Endothelial cell of umbilical vein (primary cell): ENCODE measurements around the gene WNT10A. TPM values are rescaled to one million over a fixed set of nuclear protein-coding genes. Genes with fewer than 3 reads are reported as not detected.

Experiments used
- BruUV-seq: library from RNA; stranded (reverse); fragments of 400-500 nt; replicated peaks from 2 replicates; lab custom pipeline; 2021; lab: Mats Ljungman, UMichigan
- CTCF ChIA-PET: fragments of 300-600, 350-600 bp; sonication (Branson Sonifier 250); formaldehyde crosslinking; loops from one replicate; lab custom pipeline; 2021; ENCODE audit warnings: antibody characterized with exemption, inconsistent platforms; lab: Charles Lee
- POLR2A ChIA-PET: fragments of 300-600, 350-600 bp; sonication (Branson Sonifier 250); formaldehyde crosslinking; loops from one replicate; lab custom pipeline; 2021; ENCODE audit warnings: antibody characterized with exemption, inconsistent platforms; lab: Charles Lee
- DNase-seq: peaks from one replicate; pipeline ENCODE4 v3.0.0-alpha.2; 2011; ENCODE audit warnings: low read depth, low spot score
- FAIRE-seq: peaks from 2 replicates; lab custom pipeline; 2011; peaks lifted over from hg19 to GRCh38; lab: Jason Lieb, UNC
- H2AFZ ChIP-seq: 2 replicates; pipeline ENCODE4 v1.6.0; 2012; ENCODE audit warnings: low read depth, low read length, control low read depth, inconsistent platforms
- H3K27ac ChIP-seq: 2 replicates; pipeline ENCODE4 v1.5.1; 2011; ENCODE audit warnings: low read depth, mild to moderate bottlenecking, control low read depth, low read length, moderate library complexity; ENCODE audit not compliant: insufficient read depth
- H3K27me3 ChIP-seq, 2 experiments: 2 replicates each; pipeline versions ENCODE4 v1.6.0 to v1.6.1; 2011; ENCODE audit warnings: low read length in 2 of 2, mixed read lengths in 1 of 2; ENCODE audit not compliant: control insufficient read depth in 2 of 2, insufficient read depth in 2 of 2
- H3K36me3 ChIP-seq, 2 experiments: 2 replicates in 1 of 2; 3 replicates in 1 of 2; pipeline ENCODE4 v1.5.1; 2011; ENCODE audit warnings: low read length in 2 of 2, mild to moderate bottlenecking in 1 of 2, moderate library complexity in 1 of 2; ENCODE audit not compliant: control insufficient read depth in 2 of 2, insufficient read depth in 2 of 2; ENCODE audit errors: extremely low read depth in 1 of 2
- H3K4me1 ChIP-seq: 3 replicates; pipeline ENCODE4 v1.5.1; 2011; ENCODE audit warnings: mild to moderate bottlenecking, low read length; ENCODE audit not compliant: control insufficient read depth, insufficient read depth; ENCODE audit errors: extremely low read depth
- H3K4me2 ChIP-seq: 2 replicates; pipeline ENCODE4 v1.6.1; 2011; ENCODE audit warnings: low read length, control low read depth, mixed read lengths; ENCODE audit not compliant: insufficient read depth
- H3K4me3 ChIP-seq, 3 experiments: fragments of 200-600 bp in 1 of 3; sonication (generic), shearing (Covaris generic) in 1 of 3; replicated peaks in 1 of 3; 2 replicates each; pipeline ENCODE4 v1.5.1; 2011 to 2016; ENCODE audit warnings: control low read depth in 3 of 3, low read length in 3 of 3, mild to moderate bottlenecking in 2 of 3, inconsistent platforms in 1 of 3, low read depth in 1 of 3, moderate library complexity in 1 of 3; ENCODE audit not compliant: insufficient read depth in 1 of 3
- H3K79me2 ChIP-seq: 2 replicates; pipeline ENCODE4 v1.6.0; 2012; ENCODE audit warnings: low read length, inconsistent platforms; ENCODE audit not compliant: control insufficient read depth, insufficient read depth
- H3K9ac ChIP-seq: replicated peaks from 2 replicates; pipeline ENCODE3; 2011; ENCODE audit warnings: low read length, control low read depth; ENCODE audit not compliant: insufficient read depth; ENCODE audit errors: extremely low read depth
- H3K9me1 ChIP-seq: replicated peaks from 3 replicates; pipeline ENCODE4 v1.6.0; 2011; ENCODE audit warnings: mild to moderate bottlenecking, low read length; ENCODE audit not compliant: control insufficient read depth, insufficient read depth; ENCODE audit errors: extremely low read depth
- H3K9me3 ChIP-seq: replicated peaks from 2 replicates; pipeline ENCODE4 v1.5.1; 2012; ENCODE audit warnings: low read length, inconsistent platforms; ENCODE audit not compliant: control insufficient read depth, insufficient read depth
- H4K20me1 ChIP-seq: replicated peaks from 2 replicates; pipeline ENCODE3; 2011; ENCODE audit warnings: mild to moderate bottlenecking, low read length; ENCODE audit not compliant: control insufficient read depth, insufficient read depth; ENCODE audit errors: extremely low read depth
- EZH2 ChIP-seq: IDR thresholded peaks from 2 replicates; pipeline ENCODE4 v1.6.1; 2012; ENCODE audit warnings: borderline replicate concordance, low read depth, mild to moderate bottlenecking, moderate library complexity, low read length, inconsistent platforms; ENCODE audit not compliant: severe bottlenecking
- FOS ChIP-seq: IDR thresholded peaks from 2 replicates; pipeline ENCODE4 v1.6.1; 2011; ENCODE audit warnings: mild to moderate bottlenecking, low read length, moderate library complexity, borderline replicate concordance; ENCODE audit not compliant: insufficient read depth
- GATA2 ChIP-seq: IDR thresholded peaks from 2 replicates; pipeline ENCODE4 v1.7.0; 2011; ENCODE audit warnings: low read depth, mild to moderate bottlenecking, moderate library complexity, mixed read lengths, low read length; ENCODE audit not compliant: insufficient read length, insufficient read depth
- JUN ChIP-seq: IDR thresholded peaks from 2 replicates; pipeline ENCODE4 v1.6.1; 2011; ENCODE audit warnings: borderline replicate concordance, low read depth; ENCODE audit not compliant: insufficient read length, insufficient read depth
- MYC ChIP-seq: IDR thresholded peaks from one replicate; pipeline ENCODE4 v1.6.1; 2011; ENCODE audit warnings: mild to moderate bottlenecking, low read depth, low read length
- POLR2A ChIP-seq: IDR thresholded peaks from 2 replicates; pipeline ENCODE4 v1.6.1; 2012; ENCODE audit warnings: low read depth, mild to moderate bottlenecking, control low read depth, low read length
- POLR2AphosphoS5 ChIP-seq: IDR thresholded peaks from 2 replicates; pipeline ENCODE4 v1.6.1; 2012; ENCODE audit warnings: low read depth, mild to moderate bottlenecking, control low read depth, low read length, moderate library complexity; ENCODE audit not compliant: insufficient read depth
- dilution Hi-C: fragments of 300-500 bp; cut with MboI; formaldehyde crosslinking; loops from one replicate; pipeline ENCODE4 v1.15.0; 2019; ENCODE audit warnings: low sequenced_read_pairs; ENCODE audit not compliant: extremely low pct_ligation_motif_present
- intact Hi-C: fragments of 100-400 bp; cut with micrococcal nuclease; formaldehyde crosslinking; loops from one replicate; pipeline ENCODE4 v1.10.0; 2022
- polyA plus RNA-seq, 4 experiments: library from polyadenylated mRNA; depleted of rRNA in 3 of 4; stranded (reverse) in 3 of 4; unstranded in 1 of 4; fragments of >200 nt; gene quantifications; 2 replicates each; pipeline versions ENCODE4 v1.2.1 to v1.2.3, GENCODE V29; 2011 to 2012; ENCODE audit warnings: missing spikeins in 1 of 4
- total RNA-seq: library from RNA; stranded (reverse); gene quantifications from 2 replicates; pipeline ENCODE4 v1.2.3, GENCODE V29; 2021
- TF ChIP-seq, protein P1 (sequence below): IDR thresholded peaks from 2 replicates; pipeline ENCODE4 v1.6.1; 2011; ENCODE audit not compliant: insufficient read depth, insufficient read length
- TF ChIP-seq, protein P2 (sequence below), 2 donors: IDR thresholded peaks; 1 replicate in 1 of 2; 2 replicates in 1 of 2; pipeline ENCODE4 v1.5.1; 2011; ENCODE audit warnings: low read length in 2 of 2, mild to moderate bottlenecking in 2 of 2, moderate library complexity in 2 of 2, control low read depth in 1 of 2, inconsistent platforms in 1 of 2, low read depth in 1 of 2; ENCODE audit not compliant: insufficient read depth in 1 of 2; ENCODE audit errors: extremely low read depth in 1 of 2

Gene WNT10A
- total and polyA plus RNA-seq, 2 donors (not counting 3 experiments of a cell fraction or from before 2014, with no cell fraction given), result not detected

- BruUV-seq, result no TSS peak
- no peak overlapping the region for H2AFZ ChIP-seq
- H3K9ac ChIP-seq, result no peak overlapping the region
- peaks cover 27 to 30% of the 10 kb centered on the region in 2 experiments for H3K27me3 ChIP-seq
- H3K36me3 ChIP-seq, result no peaks in the 10 kb centered on the region
- dilution Hi-C loops, result no loop called here
- no peak for DNase-seq
- no peaks in the 10 kb centered on the region for H3K9me1 ChIP-seq
- CTCF ChIA-PET, result interaction anchor here (0.7 to 4.6 kb wide), 12 partner anchors 24 to 223 kb away, joined by 3 to 99 read pairs (median 4); partner anchors contain the start of genes BCS1L and ZNF142
- H4K20me1 ChIP-seq, result no peaks in the 10 kb centered on the region
- no peak overlapping the region for H3K4me3 ChIP-seq
- TF ChIP-seq, protein P1, sequence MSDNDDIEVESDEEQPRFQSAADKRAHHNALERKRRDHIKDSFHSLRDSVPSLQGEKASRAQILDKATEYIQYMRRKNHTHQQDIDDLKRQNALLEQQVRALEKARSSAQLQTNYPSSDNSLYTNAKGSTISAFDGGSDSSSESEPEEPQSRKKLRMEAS, result no peak
- no peak for TF ChIP-seq MYC
- TF ChIP-seq GATA2, result no peak
- TF ChIP-seq FOS, result no peak
- TF ChIP-seq EZH2, result no peak
- TF ChIP-seq JUN, result no peak
- TF ChIP-seq POLR2A, result no peak
- TF ChIP-seq, protein P2, sequence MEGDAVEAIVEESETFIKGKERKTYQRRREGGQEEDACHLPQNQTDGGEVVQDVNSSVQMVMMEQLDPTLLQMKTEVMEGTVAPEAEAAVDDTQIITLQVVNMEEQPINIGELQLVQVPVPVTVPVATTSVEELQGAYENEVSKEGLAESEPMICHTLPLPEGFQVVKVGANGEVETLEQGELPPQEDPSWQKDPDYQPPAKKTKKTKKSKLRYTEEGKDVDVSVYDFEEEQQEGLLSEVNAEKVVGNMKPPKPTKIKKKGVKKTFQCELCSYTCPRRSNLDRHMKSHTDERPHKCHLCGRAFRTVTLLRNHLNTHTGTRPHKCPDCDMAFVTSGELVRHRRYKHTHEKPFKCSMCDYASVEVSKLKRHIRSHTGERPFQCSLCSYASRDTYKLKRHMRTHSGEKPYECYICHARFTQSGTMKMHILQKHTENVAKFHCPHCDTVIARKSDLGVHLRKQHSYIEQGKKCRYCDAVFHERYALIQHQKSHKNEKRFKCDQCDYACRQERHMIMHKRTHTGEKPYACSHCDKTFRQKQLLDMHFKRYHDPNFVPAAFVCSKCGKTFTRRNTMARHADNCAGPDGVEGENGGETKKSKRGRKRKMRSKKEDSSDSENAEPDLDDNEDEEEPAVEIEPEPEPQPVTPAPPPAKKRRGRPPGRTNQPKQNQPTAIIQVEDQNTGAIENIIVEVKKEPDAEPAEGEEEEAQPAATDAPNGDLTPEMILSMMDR (IDR thresholded peaks at IDR 0.05; ENCODE audit: extremely low read depth in 1 of 2, insufficient read depth in 1 of 2, low read depth in 1 of 2, low read length in 2 of 2), result no peak
- TF ChIP-seq POLR2AphosphoS5, result no peak
- no peak overlapping the region for H3K27ac ChIP-seq
- FAIRE-seq, result no peak
- H3K79me2 ChIP-seq, result no peaks in the 10 kb centered on the region
- intact Hi-C loops, result loop anchor here (5.0 kb wide), 2 partner anchors 132 to 307 kb away; no protein-coding TSS in a partner anchor
- POLR2A ChIA-PET, result no interaction called here
- H3K4me1 ChIP-seq, result no peaks in the 10 kb centered on the region
- no peaks in the 10 kb centered on the region for H3K9me3 ChIP-seq
- no peak overlapping the region for H3K4me2 ChIP-seq
These were observed 29.9 kb upstream of the WNT10A start for GRCh38 chr2:218850796-218851195.
